HG03139 (cell line): ENCODE data around the gene MPZL3.

Experiments
- ATAC-seq: cut with Tn5 transposase; IDR thresholded peaks from one replicate; pipeline ENCODE4 v1.9.1; 2021; ENCODE audit not compliant: unreplicated experiment

MPZL3 gene

DNA sequence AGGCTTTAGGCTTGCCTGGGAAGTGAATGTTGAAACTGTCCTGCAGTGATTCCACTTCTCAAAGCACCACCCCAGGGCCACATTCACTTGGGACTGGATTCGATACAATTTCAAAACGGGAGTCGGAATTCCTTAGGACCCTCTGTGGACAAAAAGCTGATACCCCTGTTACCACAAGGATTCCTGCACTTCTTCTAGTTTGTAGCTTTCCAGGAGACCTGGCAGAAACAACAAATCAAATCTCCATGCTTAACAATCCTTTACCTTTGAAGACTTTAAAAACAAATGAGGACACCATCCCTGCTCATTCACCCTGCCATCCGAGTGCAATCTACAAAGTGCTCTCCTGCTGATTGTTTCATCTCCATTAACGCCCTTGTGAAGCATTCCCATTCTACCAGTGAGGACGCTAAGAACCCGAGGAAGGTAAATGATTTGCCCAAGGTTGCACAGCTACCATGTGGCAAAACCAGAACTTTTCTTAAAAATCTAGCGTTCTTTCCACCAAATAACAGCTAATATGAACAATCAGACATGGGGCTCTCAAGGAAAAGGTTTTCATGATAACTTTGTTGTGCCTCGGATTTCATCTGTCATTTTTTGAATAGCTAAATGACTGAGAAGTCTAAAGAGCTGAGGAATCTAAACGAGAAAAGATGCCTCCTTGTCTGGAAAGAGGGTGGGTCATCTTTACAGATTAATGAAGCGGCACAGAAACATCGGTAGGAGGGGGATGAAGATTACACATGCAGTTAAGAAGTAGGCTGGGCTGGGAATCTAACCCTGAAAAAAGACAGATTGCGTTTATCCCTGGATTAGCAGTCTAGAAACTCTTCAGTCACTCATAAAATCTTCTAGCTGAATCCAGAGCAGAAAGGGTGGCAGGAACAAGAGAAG lies 12.7 kb upstream of the MPZL3 start:
- ATAC-seq, result no peak

DNA sequence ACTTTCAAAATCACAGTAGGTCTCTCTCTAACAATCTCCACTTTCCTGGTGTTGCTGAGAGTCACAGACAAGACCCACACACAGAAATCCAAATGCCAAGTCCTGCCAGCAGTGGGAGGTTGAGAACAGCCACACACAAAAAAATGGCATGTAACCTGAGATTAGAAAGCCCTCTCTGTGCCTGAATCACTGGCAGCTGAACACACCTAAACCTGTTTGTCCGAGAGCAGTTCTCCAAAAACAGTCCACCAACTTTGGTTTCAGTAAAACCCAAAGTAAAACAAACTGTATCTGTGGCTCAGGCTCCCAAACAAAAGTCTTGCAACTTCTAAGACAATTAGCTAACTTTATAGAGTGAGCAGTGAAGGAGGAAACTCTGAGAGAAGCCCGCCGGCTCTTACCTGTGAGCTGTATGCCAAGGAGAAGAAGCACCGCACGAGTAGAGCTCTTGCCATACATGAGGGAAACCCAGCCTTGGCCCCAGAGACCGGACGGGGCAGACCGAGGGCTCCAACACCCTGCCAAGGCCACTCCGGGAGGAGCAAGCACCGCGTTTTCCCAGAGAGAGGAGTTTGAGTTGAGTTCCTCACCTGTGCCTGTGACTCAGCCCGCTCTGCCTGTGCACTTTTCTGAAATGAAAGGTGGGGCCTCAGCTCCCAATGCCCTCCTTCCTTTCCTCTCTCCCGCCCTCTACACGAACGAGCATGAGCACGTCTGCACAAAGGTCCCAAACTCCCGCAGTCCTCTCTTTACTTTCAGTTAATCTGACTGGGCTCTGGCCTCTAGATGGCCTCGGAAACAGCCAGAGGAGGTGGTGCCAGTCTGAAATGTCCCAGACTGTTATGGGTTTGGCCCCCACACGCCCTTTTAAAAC lies 11.8 kb upstream of the MPZL3 start, which contains the start of gene MPZL2:
MPZL2 (minus strand) TSS at position 603 of the 874 bp plus-strand sequence; CDS start at position 459, 144 bp downstream.
- ATAC-seq, result no peak

DNA sequence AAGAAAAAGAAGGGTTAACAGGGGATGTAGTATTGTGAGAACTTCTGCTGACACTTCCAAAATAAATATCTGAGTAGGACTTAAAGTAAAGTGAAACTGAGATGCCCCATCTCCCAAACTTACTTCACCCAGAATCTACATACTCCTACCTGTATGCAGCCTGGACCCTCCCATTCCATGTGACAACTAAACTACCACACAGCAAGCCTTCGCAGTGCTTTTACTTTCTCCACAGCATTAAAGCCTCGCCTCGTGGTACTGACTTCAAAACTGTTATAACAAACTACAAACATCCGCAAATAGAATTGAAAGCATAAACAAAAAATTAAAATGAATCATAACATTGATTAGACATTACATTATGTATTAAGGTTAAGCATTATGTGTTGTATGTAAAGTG lies 10.9 kb upstream of the MPZL3 start:
- no peak for ATAC-seq

GRCh38 chr11:118260353-118260752 lies 8.2 kb upstream of the MPZL3 start:
- ATAC-seq, result no peak

GRCh38 chr11:118259138-118259537 lies 7.0 kb upstream of the MPZL3 start:
- ATAC-seq, result no peak

- ATAC-seq, result no peak
Measured at GRCh38 chr11:118258410-118258809, 6.2 kb upstream of the MPZL3 start.

- ATAC-seq, result no peak
Measured at GRCh38 chr11:118252688-118253087, 523 bp upstream of the MPZL3 start.

DNA sequence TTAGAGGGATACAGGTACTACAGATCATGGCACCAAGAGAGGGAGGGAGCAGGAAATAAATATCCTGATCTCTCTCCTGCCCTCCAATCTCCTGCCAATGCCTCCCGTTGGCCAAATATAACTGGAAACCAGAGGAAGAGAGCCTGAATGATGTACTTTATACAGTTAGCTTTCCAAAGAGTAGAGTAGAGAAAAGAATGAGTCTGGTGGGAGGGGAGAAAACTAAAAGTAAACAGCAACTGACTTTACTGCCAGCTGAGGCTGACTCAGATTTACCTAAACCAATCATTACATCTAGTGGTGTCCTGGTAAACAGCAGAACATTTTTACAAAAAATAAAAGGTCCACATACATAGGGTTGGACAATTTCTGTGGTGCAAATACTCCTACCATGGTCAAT lies 5.1 kb downstream of the MPZL3 start:
- ATAC-seq, result no peak

GRCh38 chr11:118245936-118246562 lies 6.1 kb downstream of the MPZL3 start:
- ATAC-seq, result no peak

- no peak for ATAC-seq
Measured at GRCh38 chr11:118243993-118244762, 8.0 kb downstream of the MPZL3 start.

DNA sequence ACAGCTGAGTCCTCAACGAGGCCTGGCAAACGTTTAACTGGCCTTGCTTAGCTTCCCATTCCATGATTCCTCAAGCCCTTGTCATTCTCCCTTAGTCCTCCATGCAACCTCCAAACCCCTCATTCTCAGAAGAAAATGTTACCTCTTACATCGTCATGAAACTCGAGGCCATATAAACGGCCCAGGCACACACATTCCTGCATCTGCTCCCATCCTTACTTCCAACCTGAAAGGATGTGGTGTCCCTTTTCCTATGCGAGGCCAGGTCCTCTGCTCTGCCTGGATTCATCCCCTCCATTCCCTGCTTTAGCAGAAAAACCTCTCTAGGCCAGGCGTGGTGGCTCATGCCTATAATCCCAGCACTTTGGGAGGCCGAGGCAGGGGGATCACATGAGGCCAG lies 9.0 kb downstream of the MPZL3 start:
- no peak for ATAC-seq

GRCh38 chr11:118241764-118242098 lies 10.4 kb downstream of the MPZL3 start:
- no peak for ATAC-seq

DNA sequence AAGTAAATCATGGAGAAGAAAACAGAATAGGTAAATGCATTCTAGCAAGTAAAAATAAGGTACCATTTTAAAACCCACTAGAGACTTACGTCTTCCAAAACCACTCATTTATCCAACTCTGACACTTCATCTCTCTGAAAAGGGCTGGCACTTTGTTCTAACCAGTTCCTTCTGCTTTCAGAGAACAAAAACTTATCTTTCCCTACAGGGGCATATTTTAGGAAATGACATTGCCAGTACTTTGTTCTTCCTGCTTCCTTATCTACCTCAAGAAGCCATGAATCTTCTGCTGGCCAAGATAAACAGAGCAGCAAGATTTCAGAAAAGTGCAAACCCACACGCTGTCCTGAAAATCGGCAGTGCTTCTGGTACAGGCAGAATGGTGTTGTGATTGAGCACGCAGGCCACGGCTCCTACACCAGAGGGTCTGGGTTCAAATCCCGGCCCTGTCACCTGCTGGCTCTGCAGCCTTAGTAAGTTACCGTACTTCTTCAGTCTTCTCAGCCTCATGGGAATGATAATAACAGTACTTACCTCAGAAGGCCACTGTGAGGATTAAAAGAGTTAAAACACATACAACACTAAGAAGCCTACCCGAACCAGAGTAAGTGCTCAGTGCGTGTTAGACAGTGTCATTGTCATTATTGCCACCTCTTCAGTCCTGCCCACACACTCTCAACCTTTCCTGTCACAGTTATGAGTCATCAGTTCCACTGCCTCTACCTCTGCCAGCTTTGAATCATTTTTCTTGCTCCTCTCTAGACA lies 11.0 kb downstream of the MPZL3 start:
- ATAC-seq, result peak; percentile 59

DNA sequence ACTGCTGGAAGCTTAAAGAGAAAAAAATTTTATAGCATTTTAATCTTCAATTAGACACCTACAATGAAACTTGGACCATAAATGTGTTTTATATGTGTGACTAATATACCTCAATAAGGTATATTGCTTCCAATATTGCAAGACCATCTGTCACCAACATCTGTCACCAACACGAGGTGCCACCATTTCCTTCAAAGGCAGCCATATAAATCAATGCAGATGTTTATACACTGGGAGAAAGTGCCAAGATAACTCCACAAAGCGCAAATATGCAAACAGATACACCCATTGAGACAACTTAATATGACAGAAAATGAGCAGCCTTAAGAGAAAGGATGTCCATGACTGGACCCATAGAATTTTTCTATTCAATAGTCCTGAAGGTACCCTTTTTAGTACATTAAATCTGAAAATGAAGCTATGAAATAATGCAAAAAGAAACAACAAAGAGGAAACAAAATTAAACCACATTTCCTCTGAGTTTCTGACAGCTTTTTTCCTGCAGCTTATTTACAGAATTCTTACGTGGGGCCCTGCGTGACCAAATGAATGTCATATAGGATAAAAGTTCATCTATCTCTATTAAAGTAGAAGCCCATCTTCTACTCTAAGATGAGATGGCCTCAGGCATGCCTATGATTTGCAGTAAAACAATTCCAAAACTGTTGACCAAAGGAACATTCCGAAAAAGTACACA lies 12.5 kb downstream of the MPZL3 start:
- ATAC-seq, result no peak

DNA sequence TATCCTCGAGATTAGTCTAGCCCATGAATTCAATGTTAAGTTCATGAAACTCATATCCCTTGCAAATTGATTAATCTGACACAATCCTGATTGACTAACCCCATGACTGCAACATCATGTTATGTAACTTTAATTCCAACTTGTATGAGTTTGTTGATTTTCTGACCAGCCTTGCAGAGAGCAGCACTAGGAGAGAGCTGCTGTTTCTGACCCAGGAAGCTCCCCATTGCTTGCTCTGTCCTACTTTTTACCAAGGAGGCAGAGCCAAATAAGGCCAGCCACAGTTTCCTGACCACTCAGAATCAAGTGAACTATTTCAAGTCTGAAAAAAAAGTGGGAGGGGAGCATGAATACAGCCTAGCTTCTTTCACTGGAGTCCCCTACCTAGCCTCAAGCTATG lies 13.2 kb downstream of the MPZL3 start:
- ATAC-seq, result no peak

- ATAC-seq, result no peak
Measured at GRCh38 chr11:118238421-118238820, 13.7 kb downstream of the MPZL3 start.

- no peak for ATAC-seq
Measured at GRCh38 chr11:118236170-118236569, 16.0 kb downstream of the MPZL3 start.

GRCh38 chr11:118234833-118235232 lies 17.3 kb downstream of the MPZL3 start:
- ATAC-seq, result no peak

DNA sequence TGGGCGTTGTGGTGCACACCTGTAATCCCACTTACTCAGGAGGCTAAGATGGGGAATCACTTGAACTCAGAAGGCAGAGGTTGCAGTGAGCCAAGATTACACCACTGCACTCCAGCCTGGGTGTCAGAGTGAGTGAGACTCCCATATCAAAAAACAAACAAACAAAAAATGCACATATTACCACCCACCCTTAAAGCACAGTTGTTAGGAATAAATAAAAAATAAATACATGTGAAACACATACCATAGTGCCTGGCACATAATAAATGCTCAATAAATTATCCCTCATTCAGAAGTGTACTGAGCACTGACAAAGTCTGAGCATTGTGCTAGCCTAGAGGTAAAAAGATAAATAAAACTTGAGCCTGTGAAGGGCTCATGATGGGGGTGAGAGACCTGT lies 18.3 kb downstream of the MPZL3 start:
- ATAC-seq, result no peak
